Measurements from ENCODE around the gene LETM1. TPM values are rescaled to one million over a fixed set of nuclear protein-coding genes. Genes with fewer than 3 reads are reported as not detected.

Gene LETM1
- total RNA-seq, 1 donor from 2014 or later: 92.3 TPM

DNA sequence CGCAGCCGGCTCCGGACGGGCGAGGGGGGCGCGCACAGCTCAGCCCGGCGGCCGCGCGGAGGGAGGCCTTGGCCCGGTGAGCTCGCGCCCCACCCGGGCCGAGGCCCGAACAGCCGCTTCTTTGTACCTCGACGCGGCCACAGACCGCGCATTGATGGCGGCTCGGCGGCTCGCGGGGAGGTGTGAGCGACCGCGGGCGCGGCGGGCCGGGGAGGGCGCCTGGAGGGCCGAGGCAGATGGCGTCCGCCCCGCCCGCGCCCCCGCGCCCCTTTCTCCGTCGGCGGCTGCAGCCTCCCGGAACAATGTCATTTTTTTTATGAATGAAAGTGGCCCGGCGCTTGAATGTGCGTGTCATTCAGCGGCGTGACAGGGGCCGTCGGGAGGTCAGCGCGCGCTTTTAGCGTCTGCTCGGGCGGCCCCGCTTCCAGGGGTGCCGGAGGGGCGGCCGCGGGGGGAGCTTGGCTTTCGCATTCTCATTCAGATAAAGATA lies 61.1 kb downstream of the LETM1 start:
- no peak for DNase-seq

DNA sequence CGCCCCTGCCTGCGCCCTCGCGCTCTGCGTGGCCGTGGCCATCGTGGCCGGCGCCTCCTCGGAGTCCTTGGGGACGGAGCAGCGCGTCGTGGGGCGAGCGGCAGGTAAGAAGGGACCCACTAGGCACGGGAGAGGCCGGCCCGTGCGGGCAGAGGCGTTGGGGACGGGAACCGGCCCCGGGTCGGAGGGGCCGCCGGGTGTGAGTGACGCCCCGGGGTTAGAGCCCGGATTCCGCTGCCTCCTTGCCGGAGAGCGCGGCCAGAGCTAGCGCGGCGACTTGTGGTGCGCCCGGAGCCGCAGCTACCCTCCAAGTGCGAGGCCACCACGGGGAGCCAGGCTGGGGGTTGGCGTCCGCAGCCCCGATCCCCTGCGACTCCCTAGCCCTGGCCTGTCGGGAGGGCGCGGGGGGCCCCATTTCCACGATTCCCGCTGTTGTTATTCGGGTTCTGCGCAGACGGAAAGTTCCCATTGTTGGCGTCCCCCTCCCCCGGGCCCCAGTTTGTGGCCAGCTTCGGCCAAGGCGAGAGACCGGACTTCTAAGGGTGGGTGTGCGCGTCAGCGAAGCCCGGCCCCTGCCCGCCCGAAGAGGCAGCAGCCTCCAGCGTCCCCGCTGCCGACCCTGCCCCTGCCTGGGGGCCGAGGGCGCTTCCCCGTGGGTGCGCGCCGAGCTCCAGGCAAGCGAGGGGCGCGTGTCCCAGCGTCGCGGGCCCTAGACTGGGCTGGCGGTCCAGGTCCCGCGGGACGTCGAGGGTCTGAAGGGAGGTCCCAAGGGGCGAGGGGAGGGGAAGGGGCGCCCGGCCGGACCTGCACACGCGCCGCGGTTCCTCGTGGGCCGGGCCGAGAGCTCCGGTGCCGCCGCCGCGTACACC lies 61.8 kb downstream of the LETM1 start:
- no peak for DNase-seq

DNA sequence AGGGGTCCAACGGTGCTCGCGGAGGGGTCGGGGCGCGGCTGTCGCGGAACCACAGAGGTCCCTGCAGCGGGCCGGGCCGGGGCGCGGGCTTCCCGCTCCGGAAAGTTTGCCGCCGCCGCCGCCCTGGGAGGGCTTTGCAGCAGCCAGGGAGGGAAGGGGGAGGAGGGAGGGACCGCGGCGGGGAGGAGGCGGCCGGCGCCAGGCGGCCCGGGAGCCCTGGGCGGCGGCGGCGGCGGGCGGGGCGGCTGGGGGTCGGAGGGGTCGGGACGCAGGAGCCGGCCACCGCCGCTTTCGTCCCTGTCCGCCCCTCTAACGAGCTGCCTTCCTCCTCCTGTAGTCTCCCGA lies 62.5 kb downstream of the LETM1 start:
- DNase-seq: no peak

DNA sequence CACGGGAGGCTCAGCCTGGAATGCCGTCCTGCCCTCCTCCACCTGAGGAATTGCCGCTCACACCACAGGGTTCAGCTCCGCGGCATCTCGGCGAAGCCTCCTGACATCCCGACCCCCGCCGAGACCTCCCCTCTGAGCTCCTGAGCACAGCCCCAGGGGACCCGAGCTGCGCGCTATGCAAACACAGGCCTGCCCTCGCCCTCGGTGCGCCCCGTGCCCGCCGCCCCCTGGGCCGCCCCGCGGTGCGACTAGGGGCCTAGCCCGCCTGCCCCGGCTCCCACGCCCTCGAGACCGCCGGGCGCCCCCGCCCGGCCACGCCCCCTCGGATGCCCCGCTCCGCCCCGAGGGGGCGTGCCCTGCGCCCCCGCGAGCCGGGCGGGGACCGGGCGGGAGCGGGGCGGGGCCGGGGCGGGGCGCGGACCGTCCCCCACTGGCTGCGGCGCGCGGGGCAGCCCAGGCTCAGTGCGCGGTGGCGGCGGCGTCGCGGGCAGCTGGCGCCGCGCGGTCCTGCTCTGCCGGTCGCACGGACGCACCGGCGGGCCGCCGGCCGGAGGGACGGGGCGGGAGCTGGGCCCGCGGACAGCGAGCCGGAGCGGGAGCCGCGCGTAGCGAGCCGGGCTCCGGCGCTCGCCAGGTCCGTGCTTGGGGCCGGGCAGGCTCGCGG lies 63.0 kb downstream of the LETM1 start, which contains the start of gene FGFR3:
TSS of gene FGFR3 (plus strand) at position 462 of the 664 bp plus-strand sequence. CDS start 642 bp downstream, outside the sequence.
- DNase-seq: no peak

DNA sequence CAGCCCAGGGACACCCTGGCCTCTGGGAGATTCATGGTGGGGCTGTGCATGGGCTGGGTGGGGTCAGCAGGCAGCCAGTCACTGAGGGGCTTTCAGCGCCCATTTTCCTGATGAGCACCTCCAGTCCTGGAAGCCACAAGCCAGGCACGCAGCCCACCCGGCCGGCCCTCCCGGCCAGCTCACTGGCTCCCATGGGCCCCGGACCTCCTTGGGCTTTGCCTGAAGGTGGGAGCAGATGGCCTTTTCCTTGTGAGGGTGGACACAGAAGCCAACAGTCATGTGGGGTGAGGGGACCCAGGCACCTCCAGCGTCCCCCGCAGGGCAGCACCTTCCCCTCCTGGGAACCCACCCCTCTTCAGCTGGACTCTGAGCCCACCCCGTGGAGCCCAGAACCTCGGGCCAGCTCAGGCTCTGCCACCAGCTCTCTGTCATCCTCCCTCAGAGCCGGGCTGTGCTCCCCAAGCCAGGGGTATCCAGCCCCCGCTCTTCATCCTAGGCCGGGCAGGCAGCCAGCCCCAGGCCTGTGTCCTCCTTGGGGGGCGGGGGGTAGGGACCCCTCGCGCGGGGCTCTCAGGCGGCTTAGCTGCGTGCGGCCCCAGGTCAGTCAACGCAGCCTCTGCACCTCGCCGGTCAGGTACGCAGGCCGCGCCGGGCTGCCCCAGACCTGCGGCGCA lies 63.7 kb downstream of the LETM1 start:
- DNase-seq: no peak

DNA sequence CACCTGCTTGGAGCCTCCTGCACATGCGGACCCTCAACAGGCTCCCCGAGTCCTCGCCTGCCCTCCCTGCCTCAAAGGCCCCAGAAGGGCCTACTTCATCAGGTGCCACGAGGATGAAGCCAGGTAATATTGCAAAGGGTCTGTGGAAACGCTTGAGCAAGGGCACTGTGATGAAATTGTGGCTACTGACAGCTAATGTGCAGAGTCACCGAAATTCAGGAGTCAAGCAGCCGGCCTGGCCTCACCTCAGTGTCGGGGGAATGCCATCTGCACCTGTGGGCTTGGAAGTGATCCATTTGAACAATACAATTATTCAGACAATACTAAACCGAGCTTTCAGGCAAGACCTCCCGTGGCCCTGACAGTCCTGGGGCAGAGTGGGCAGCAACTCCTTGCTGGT lies 66.0 kb downstream of the LETM1 start:
- DNase-seq: no peak

DNA sequence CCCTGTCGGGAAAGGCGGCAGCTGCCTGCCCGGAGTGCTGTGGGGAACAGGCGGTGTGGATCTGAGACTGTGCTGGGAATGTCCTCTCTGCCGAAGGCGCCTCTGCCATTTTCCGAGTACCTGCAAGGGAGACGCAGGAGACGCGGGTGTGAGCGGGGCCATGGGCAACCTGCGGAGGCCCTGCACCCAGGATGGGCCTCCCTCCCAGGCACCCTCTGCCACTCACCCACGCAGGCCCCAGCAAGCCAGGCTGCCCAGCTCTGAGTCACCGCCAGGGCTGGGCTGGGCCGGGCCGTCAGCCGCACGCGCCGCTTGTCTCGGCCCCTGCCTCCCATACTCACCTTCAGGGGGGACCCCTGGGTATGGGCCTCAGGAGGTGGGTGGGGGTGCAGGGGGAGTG lies 66.4 kb downstream of the LETM1 start:
- no peak for DNase-seq

DNA sequence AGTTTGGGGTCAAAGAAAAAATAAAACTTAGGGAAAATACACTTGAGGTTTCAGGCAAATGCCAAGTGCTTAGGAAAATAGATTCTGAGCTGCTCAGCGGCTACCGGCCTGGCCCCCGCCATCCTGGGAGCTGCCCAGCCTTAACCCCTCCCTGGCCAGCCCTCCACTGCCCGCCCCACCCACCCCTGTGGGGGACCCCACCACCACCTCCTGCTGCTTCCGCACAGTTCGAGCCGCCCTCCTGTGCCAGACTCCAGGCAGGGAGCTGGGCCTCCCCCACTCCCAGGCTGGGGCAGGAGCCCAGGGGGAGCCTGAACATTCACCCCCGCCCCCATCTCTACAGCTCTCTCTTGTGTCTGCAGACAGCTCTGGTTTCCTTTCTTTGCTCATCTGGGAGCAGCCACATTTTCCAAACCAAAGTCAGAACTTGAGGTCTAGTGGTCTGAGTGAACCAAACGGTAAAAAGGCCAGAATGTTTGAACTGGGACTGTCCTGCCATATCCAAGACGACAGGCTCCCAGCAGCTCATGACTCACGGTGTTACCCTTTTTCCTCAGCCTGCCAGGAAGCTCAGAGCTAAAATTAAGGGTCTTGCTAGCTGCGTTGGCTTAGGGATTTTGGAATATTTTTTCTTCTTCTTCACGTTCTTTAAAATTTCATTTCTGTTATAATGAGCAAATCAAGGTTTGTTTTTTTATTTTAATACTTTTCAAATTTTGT lies 67.5 kb downstream of the LETM1 start:
- DNase-seq: no peak

DNA sequence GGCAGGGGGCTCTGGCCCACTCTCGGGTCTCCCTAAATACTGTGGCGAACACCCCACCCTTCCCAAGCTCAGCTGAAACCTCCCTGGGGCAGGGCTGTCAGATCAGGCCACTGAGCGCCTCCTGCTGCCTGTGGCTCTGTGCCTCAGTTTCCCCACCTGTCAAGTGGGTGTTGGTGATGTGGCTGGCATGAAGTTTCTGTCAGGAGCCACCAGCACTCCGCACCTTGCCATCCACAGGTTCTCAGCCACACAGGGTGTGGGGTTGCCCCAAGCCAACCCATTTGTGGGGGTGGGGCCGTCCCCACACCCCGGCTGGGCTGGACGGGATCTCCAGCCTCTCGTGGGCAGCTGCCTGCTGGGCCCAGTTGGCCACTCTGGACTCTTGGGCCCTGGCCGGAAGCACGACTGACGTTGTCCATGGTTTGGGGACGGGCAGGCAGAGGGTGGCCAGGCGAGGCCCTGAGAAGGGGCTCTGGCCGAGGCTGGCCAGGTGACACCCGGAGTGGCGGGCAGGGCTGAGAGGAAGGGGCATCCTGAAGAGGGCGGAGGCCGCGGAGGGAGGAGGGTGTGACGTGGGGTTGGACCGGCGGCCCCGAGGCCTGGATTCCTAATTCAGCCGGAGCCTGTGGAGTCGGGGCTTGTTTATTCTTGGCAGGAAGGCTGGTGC lies 68.4 kb downstream of the LETM1 start:
- DNase-seq: no peak

DNA sequence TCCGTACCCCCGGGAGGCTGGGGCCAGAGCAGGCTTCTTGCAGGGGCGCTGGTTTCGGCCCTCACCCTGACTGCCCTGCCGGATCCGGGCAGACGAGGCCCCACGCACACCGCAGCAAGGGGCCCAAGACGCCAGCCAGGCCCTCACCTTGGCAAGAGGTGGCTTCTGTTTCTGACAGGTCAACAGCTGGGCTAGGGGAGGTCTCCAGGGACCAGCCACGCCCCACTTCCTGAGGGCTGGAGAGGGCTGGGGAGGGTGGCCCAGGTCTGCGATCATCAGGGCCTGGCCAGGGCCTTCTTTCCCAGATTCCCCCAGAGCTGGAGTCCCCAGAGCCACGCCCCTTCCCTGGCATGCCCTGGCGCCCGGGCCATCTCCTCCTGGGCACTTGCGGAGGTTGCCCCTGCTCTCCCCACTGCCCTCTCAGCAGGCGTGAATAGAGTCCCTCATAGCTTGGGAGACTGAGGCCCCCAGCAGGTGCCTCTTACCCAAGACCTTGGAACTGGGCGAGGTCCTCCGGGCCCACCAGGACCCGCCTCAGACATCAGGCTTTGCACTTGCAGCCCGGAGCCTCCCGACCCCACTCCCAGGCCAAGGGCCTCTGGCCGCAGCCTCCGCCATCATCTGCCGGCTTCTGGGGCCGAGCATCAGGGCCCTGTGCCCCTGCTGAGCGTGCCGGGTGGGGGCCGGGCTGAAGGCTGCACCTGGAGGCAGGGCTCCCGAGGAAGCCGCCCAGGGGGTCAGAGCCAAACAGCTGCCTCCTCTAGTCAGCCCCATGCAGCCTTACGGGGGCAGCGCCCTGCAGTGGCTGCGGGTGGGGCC lies 69.2 kb downstream of the LETM1 start:
- no peak for DNase-seq

DNA sequence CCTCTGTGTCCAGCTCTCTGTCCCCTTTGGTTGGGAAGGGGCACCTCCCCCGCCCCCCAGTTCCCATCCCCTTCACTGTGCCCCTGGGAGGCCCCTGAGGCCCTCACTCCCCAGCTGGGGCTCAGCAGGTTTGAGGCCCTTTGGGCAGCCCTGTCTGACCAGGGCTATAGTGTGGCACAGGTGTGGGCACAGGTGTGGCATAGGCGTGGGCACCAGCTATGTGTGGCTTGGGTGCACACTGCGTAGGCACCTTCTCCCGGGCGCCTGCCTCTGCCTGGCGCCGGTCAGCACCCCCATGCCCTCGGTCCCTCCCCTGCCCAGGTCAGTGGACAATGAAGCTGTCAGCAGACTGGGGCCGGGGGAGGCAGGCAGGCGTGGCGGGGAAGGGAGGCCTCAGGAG lies 70.4 kb downstream of the LETM1 start:
- DNase-seq: no peak

DNA sequence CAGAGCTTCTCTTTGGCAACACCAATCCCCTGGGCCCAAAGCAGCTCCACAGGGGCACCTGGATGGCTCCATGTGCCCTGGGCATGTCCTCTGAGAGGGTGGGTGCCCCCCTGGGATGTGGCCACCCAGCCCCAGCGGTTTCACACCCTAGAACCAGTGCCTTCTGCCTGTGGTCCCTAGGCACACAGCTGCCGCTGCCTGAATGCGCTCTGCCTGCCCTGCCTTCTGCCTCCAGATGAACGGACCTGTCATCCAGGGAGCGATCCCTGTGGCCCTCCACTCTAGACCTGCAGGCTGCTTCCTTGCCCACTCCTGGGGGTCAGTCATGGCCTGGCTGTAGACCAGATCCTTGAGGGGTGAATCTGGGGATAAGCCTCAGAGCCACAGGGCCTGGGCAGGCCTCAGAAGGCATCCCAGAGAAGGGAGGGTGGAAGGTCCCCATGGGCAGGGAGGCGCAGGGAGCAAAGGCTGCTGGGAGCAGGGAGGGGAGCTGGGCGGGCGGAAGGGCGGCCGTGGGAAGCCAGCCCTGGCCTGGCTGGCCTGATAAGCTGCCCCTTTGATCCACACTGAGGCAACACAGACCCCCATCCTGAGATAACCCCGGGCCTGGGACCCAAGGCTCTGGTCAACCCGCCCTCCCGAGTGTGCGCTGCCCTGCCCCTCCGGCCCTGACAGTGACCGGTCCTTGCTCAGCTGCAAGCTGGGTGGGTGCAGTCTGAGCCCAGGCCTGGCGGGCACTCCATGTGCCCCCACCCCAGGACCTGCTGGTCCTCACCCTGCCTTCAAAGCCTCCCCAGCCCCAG lies 71.0 kb downstream of the LETM1 start:
- no peak for DNase-seq

DNA sequence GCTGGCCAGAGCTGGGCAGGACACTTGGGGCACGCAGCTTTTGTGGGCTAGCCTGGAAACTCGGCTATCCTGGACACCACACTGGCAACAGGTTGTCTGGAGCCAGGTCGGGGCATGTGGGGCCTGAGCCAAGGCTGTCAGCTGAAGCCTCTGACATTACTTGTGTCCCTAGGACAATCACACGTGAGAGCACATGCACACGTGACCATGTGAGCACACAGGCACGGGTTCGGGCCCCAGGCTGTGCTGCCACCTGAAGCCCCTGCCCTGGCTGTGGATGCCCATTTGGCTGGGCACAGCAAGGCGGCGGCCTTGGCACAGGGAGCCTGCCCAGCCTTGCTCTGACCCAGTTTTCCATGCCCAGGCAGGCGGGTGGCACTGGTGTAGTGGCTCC lies 71.6 kb downstream of the LETM1 start:
- DNase-seq: no peak

DNA sequence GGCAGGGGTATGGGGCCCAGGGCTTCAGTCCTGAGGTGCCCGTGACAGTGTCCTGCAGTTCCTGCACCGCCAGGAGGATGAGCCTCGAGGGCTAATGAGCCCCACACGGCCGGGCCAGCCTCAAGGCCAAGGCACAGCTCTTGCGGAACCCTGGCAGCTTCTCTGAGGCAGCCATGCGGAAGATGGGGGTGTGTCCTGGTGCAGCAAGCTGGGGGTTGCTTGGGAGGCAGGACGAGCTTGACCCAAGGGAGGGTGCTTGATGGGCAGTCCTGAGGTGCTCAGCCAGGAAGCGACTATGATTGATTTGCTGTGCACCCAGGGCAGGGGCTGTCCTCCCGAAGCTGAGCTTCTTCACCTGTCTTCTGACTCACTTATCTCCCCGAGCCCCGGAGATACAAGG lies 72.0 kb downstream of the LETM1 start:
- no peak for DNase-seq

DNA sequence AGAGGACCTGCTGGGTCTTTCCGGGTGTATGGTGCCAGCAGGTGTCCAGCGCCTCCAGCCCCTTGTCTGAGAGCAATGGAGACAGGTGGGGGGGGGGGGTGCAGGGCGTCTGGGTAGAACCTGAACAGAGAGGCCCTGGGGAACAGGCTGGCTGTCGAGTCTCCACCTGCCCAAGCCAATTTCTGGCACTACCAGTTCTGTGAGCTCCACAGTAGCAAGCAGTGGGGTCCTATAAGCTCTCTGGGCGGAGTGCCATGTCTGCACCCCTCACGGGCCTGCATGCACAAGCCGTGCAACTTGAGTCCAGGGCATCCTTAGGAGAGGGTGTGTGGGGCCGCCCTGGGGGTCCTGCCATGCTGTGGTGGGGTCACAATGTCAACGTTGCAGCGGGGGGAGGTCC lies 72.9 kb downstream of the LETM1 start:
- DNase-seq: no peak

DNA sequence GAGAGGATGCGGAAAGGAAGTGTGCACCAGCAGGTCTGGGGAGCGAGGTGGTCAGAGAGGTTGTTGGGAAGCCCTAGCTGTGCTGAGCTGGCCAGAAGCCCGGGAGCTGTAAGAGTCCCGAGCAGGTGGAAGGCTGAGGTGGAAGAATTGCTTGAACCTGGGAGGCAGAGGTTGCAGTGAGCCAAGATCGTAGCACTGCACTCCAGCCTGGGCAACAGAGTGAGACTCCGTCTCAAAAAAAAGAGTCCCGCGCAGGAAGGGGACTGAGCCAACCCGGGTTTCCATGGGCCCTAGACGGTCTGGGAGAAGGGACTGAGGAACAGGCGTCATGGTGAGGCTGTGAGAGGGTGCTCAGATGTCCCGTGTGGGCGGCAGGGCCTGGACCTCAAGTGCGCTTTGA lies 75.5 kb downstream of the LETM1 start:
- no peak for DNase-seq

DNA sequence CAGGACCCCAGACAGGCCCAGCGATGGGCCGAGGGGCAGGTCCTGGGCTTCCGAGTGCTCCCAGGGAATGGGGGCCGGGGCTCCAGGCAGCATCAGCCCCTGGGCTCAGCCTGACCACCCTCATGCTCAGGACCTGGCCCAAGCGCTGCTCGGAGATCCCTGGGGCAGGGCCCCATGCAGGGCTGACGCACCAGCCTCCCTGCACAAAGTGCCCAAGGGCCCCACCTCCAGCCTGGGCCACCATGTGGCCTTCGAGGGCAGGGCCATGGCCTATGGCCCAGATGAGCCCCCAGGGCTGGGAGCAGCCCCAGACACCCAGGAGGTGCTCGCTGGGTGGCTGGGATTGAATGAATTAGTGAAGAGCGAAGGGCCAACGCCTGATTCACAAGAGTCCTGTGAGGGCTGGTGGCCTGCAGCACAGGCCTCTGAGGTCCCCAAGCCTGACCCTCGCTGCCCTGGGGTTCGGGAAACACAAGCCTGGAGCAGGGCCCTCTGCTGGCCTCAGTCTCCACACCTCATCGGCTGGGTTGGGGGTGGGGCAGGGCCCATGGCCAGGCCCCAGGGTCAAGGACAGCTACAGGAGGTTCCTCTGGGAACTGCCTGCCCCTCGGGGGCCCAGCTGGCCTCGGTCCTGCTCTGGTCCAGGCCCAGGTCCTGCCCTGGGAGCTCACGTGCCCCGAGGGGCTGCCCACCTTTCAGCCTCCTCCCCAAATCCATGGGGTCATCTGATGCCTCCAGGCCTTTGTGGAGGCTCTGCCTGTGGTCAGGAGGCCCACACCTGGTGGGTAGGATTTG lies 76.2 kb downstream of the LETM1 start:
- DNase-seq: no peak

DNA sequence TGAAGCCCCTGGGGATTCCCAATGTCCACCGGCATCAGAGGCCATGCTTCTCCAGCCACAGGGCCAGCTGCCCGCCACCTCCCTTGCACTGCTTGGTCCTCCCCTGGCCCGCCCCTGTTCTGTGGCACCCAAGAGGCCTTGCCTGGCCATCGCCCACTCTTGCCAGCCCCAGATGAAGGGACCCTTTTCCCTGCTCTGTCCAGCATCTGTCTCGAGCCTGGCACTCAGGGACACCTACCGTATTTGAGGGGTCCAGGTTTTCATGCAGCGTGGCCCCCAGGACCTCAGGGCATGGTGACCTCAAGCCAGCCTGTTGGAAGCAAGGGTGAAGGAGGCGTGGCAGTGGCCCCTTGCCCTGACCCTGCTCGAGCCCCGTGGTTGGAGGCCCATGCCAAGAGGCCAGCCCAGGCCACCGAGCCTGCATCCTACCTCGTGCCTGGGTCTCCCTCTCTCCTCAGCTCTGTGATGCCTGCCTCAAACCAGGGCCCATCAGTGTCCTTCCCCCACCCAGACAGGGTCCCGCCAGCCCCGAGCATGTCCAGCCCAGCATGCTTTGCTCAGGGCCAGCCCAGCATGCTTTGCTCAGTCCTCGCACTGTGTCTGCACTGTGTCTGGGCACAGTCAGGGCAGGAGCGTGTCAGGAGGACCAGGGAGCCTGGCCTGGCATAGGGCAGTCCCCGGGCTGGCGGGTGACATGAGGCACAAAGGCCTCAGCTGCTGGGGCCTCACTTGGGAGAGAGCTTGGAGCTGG lies 77.1 kb downstream of the LETM1 start:
- DNase-seq: no peak

All from occipital lobe (tissue), 2 donors.